GM12878 (cell line): Measurements from ENCODE around the gene MAGI2. TPM values are rescaled to one million over a fixed set of nuclear protein-coding genes. Genes with fewer than 3 reads are reported as not detected.

Experiments
- ATAC-seq: fragments of 200-7000 bp; cut with Tn5 transposase; 3 replicates; pipeline ENCODE4 v1.9.1; 2020; ENCODE audit warnings: mild to moderate bottlenecking, moderate library complexity
- BruUV-seq: library from RNA; stranded (reverse); fragments of 400-500 nt; replicated peaks from 2 replicates; lab custom pipeline; 2021; lab: Mats Ljungman, UMichigan
- CTCF ChIA-PET: fragments of 300-600 bp; sonication (Branson Sonifier 250); formaldehyde crosslinking; extraction: SDS; loops from one replicate; lab custom pipeline; 2021; ENCODE audit warnings: inconsistent platforms; lab: Yijun Ruan, JAX
- POLR2A ChIA-PET: fragments of 350-600 bp; formaldehyde crosslinking; extraction: SDS; loops from one replicate; lab custom pipeline; 2021; ENCODE audit warnings: inconsistent platforms; lab: Charles Lee
- RAD21 ChIA-PET: fragments of 300-600 bp; sonication (Branson Sonifier 250); formaldehyde crosslinking; loops from one replicate; lab custom pipeline; 2023; ENCODE audit warnings: antibody characterized with exemption; ENCODE audit not compliant: unreplicated experiment; lab: Charles Lee
- SMC1A ChIA-PET: fragments of 300-600 bp; sonication (Branson Sonifier 250); formaldehyde crosslinking; loops from one replicate; lab custom pipeline; 2023; ENCODE audit not compliant: unreplicated experiment, uncharacterized antibody; lab: Charles Lee
- DNase-seq: peaks from one replicate; pipeline ENCODE4 v3.0.0-alpha.2; 2011; ENCODE audit warnings: low read depth, low spot score
- FAIRE-seq: peaks from 3 replicates; lab custom pipeline; 2011; peaks lifted over from hg19 to GRCh38; lab: Jason Lieb, UNC
- H2AFZ ChIP-seq: 2 replicates; pipeline ENCODE4 v1.6.0; 2011; ENCODE audit warnings: low read depth, low read length, control low read depth; ENCODE audit not compliant: control insufficient read depth
- H3K27ac ChIP-seq: 2 replicates; pipeline ENCODE4 v1.5.1; 2011; ENCODE audit warnings: control low read depth; ENCODE audit not compliant: control insufficient read depth, insufficient read depth
- H3K27me3 ChIP-seq, 2 experiments: replicated peaks in 1 of 2; 2 replicates each; pipeline versions ENCODE4 v1.6.0 to v1.6.1; 2011; ENCODE audit warnings: low read length in 1 of 2; ENCODE audit not compliant: control insufficient read depth in 2 of 2, insufficient read depth in 2 of 2
- H3K36me3 ChIP-seq, 2 experiments: 2 replicates each; pipeline ENCODE4 v1.5.1; 2011; ENCODE audit warnings: low read length in 1 of 2; ENCODE audit not compliant: control insufficient read depth in 2 of 2, insufficient read depth in 2 of 2
- H3K4me1 ChIP-seq: 2 replicates; pipeline ENCODE4 v1.6.1; 2011; ENCODE audit warnings: mild to moderate bottlenecking, low read length, moderate library complexity, mixed read lengths; ENCODE audit not compliant: control insufficient read depth, insufficient read depth
- H3K4me2 ChIP-seq: 2 replicates; pipeline ENCODE4 v1.6.0; 2011; ENCODE audit warnings: control low read depth; ENCODE audit not compliant: control insufficient read depth, insufficient read depth
- H3K4me3 ChIP-seq: fragments of 200-600 bp; sonication (generic); 2 replicates; pipeline ENCODE4 v1.5.1; 2016
- H3K79me2 ChIP-seq: 2 replicates; pipeline ENCODE4 v1.6.0; 2011; ENCODE audit warnings: low read length; ENCODE audit not compliant: control insufficient read depth, insufficient read depth
- H3K9ac ChIP-seq: 2 replicates; pipeline ENCODE4 v1.8.0; 2011; ENCODE audit warnings: low read length, control low read depth, mixed read lengths; ENCODE audit not compliant: control insufficient read depth, insufficient read depth
- H3K9me3 ChIP-seq: replicated peaks from 3 replicates; pipeline ENCODE4 v1.5.1; 2011; ENCODE audit warnings: mild to moderate bottlenecking, low read length; ENCODE audit not compliant: control insufficient read depth, insufficient read depth
- H4K20me1 ChIP-seq: 2 replicates; pipeline ENCODE4 v1.6.0; 2011; ENCODE audit not compliant: control insufficient read depth, insufficient read depth
- BCL11A ChIP-seq: IDR thresholded peaks from 2 replicates; pipeline ENCODE4 v1.6.1; 2011; ENCODE audit warnings: low read depth, low read length
- CBX3 ChIP-seq: fragments of 200-600 bp; sonication (generic); IDR thresholded peaks from 2 replicates; pipeline ENCODE4 v1.6.1; 2016; ENCODE audit warnings: low read depth, borderline replicate concordance
- CEBPB ChIP-seq, 2 experiments: fragments of 150-350 bp in 1 of 2; IDR thresholded peaks; 2 replicates each; pipeline ENCODE4 v1.6.1; 2012 to 2014; ENCODE audit warnings: low read depth in 2 of 2, low read length in 2 of 2, borderline replicate concordance in 1 of 2, inconsistent platforms in 1 of 2
- CEBPZ ChIP-seq: fragments of 150-350 bp; IDR thresholded peaks from 2 replicates; pipeline ENCODE4 v1.6.1; 2016; ENCODE audit warnings: low read depth, low read length
- CTCF ChIP-seq, 3 experiments: IDR thresholded peaks in 2 of 3; conservative IDR thresholded peaks in 1 of 3; 2 replicates each; pipeline ENCODE4 v1.5.1; 2011; ENCODE audit warnings: low read depth in 3 of 3, low read length in 3 of 3, mild to moderate bottlenecking in 3 of 3, control low read depth in 2 of 3, moderate library complexity in 2 of 3, inconsistent platforms in 1 of 3, mixed read lengths in 1 of 3; ENCODE audit not compliant: control insufficient read depth in 2 of 3, insufficient read depth in 1 of 3; ENCODE audit errors: extremely low read depth in 1 of 3
- EP300 ChIP-seq, 2 experiments: fragments of 150-350 bp in 1 of 2; IDR thresholded peaks; 2 replicates each; pipeline ENCODE4 v1.6.1; 2011 to 2012; ENCODE audit warnings: low read depth in 2 of 2, low read length in 2 of 2, borderline replicate concordance in 1 of 2, improper control_type of control experiment in 1 of 2, inconsistent platforms in 1 of 2; ENCODE audit not compliant: control insufficient read depth in 1 of 2
- HDGF ChIP-seq: fragments of 450-650 bp; IDR thresholded peaks from 2 replicates; pipeline ENCODE4 v1.6.1; 2016; ENCODE audit warnings: antibody characterized with exemption
- JUNB ChIP-seq: IDR thresholded peaks from 2 replicates; pipeline ENCODE4 v1.6.1; 2016; ENCODE audit warnings: antibody characterized with exemption, mild to moderate bottlenecking
- JUND ChIP-seq: IDR thresholded peaks from 2 replicates; pipeline ENCODE4 v1.6.1; 2012; ENCODE audit warnings: low read depth, mild to moderate bottlenecking, low read length, improper control_type of control experiment, moderate library complexity
- MTA3 ChIP-seq: IDR thresholded peaks from 2 replicates; pipeline ENCODE4 v1.6.1; 2012; ENCODE audit warnings: low read length, inconsistent platforms, borderline replicate concordance
- MXI1 ChIP-seq: fragments of 150-350 bp; IDR thresholded peaks from 2 replicates; pipeline ENCODE4 v1.6.1; 2011; ENCODE audit warnings: low read depth, mild to moderate bottlenecking, inconsistent platforms, low read length, improper control_type of control experiment
- NFIC ChIP-seq: IDR thresholded peaks from 2 replicates; pipeline ENCODE4 v1.6.1; 2012; ENCODE audit warnings: low read depth, mild to moderate bottlenecking, inconsistent platforms, low read length, moderate library complexity
- PAX5 ChIP-seq: IDR thresholded peaks from 2 replicates; pipeline ENCODE4 v1.6.1; 2011; ENCODE audit warnings: low read depth, low read length, borderline replicate concordance
- POU2F2 ChIP-seq: IDR thresholded peaks from 3 replicates; pipeline ENCODE4 v1.6.1; 2011; ENCODE audit warnings: low read depth, mild to moderate bottlenecking, low read length, borderline replicate concordance
- SMAD5 ChIP-seq: IDR thresholded peaks from 2 replicates; pipeline ENCODE4 v1.6.1; 2016; ENCODE audit warnings: antibody characterized with exemption, low read depth
- TCF3 ChIP-seq: IDR thresholded peaks from 2 replicates; pipeline ENCODE4 v1.6.1; 2012; ENCODE audit warnings: low read depth, mild to moderate bottlenecking, low read length, borderline replicate concordance; ENCODE audit not compliant: insufficient read depth
- ZBED1 ChIP-seq: IDR thresholded peaks from 2 replicates; pipeline ENCODE4 v1.6.1; 2016; ENCODE audit warnings: borderline replicate concordance
- WGBS: methylation state at CpG from one replicate; pipeline ENCODE4 v1.1.6; 2016; ENCODE audit warnings: low lambda C conversion rate; ENCODE audit not compliant: insufficient replicate concordance, insufficient coverage; ENCODE audit errors: missing lambda C conversion rate; 5-methylcytosine and 5-hydroxymethylcytosine counted together
- in situ Hi-C: fragments of 300-500 bp; cut with MboI; formaldehyde crosslinking; loops from 9 replicates; pipeline ENCODE4 v1.14.3; 2018; ENCODE audit warnings: mixed read lengths
- intact Hi-C: fragments of 100-400 bp; cut with micrococcal nuclease; formaldehyde crosslinking; loops from one replicate; pipeline ENCODE4 v1.14.2; 2022; ENCODE audit not compliant: unreplicated experiment
- polyA plus RNA-seq, 11 experiments: library from polyadenylated mRNA; depleted of rRNA in 4 of 11; unstranded in 6 of 11; stranded (reverse) in 5 of 11; fragments of >200 nt; fragmentation: Nextera tagmentation in 4 of 11; fragmentation: Illumina TruSeq in 1 of 11; extraction: Ambion mirVana in 4 of 11; extraction: Trizol in 1 of 11; gene quantifications; 1 replicate in 1 of 11; 2 replicates in 10 of 11; pipeline versions ENCODE4 v1.2.1 to v1.2.3, GENCODE V29; 2011 to 2016; ENCODE audit warnings: inconsistent platforms in 2 of 11, missing spikeins in 2 of 11, low read depth in 1 of 11
- total RNA-seq, 4 experiments: library from RNA; depleted of rRNA in 3 of 4; stranded (reverse); fragments of >200 nt in 3 of 4; fragmentation: Illumina TruSeq in 1 of 4; extraction: Trizol in 1 of 4; gene quantifications; 2 replicates each; pipeline versions ENCODE4 v1.2.1 to v1.2.3, GENCODE V29; 2013 to 2021

The MAGI2 gene
- total and polyA plus RNA-seq, 10 of the 15 experiments (the other 5 are each of a cell fraction or from before 2014, with no cell fraction given): 0.01 to 0.31 (median 0.05) TPM; not detected in 2

- Histone ChIP-seq H3K79me2 (no peaks in the 10 kb centered on the region), H3K9me3 (no peaks in the 10 kb centered on the region), H3K27ac (no peak overlapping the region), H3K9ac (no peak overlapping the region), H4K20me1 (no peaks in the 10 kb centered on the region), H3K27me3 (no peaks in the 10 kb centered on the region; a peak in 1 of 4 replicates), H3K36me3 (no peaks in the 10 kb centered on the region), H3K4me1 (no peaks in the 10 kb centered on the region), H2AFZ (no peak overlapping the region), H3K4me2 (no peak overlapping the region), H3K4me3 (no peak overlapping the region)
- intact Hi-C loops (no loop called here), in situ Hi-C loops (no loop called here)
- ChIA-PET RAD21 (no interaction called here), POLR2A (no interaction called here), CTCF (no interaction called here), SMC1A (no interaction called here)
- ATAC-seq (no peak), FAIRE-seq (no peak), DNase-seq (no peak)
- TF ChIP-seq CEBPZ: no peak
- TF ChIP-seq BCL11A: no peak
- TF ChIP-seq POU2F2: no peak
- no peak for TF ChIP-seq HDGF
- TF ChIP-seq CBX3: no peak
- TF ChIP-seq ZBED1: no peak
- no peak for TF ChIP-seq NFIC
- TF ChIP-seq EP300 (IDR thresholded peaks at IDR 0.05; ENCODE audit: borderline replicate concordance in 1 of 2, control insufficient read depth in 1 of 2, low read depth in 2 of 2, low read length in 2 of 2): no peak
- no peak for TF ChIP-seq CTCF (IDR thresholded peaks at IDR 0.05 in 2 of 3, conservative IDR thresholded peaks at IDR 0.05 in 1 of 3; ENCODE audit: control insufficient read depth in 2 of 3, extremely low read depth in 1 of 3, insufficient read depth in 1 of 3, low read depth in 3 of 3, low read length in 3 of 3)
- no peak for TF ChIP-seq MXI1
- no peak for TF ChIP-seq TCF3
- no peak for TF ChIP-seq MTA3
- no peak for TF ChIP-seq PAX5
- no peak for TF ChIP-seq CEBPB (IDR thresholded peaks at IDR 0.05; ENCODE audit: borderline replicate concordance in 1 of 2, low read depth in 2 of 2, low read length in 2 of 2)
- TF ChIP-seq SMAD5: no peak
- TF ChIP-seq JUNB: no peak
- no peak for TF ChIP-seq JUND
- 27% methylated on average over 1 of the region's 1 CpG for WGBS
- no TSS peak for BruUV-seq
Measured at GRCh38 chr7:78114993-78115392, 1338.5 kb downstream of the MAGI2 start.
